MM.1S (cell line): ENCODE data around the gene PRKCZ.

Source experiments
- CTCF ChIP-seq: fragments of 300-600 bp; sonication (generic); IDR thresholded peaks from 2 replicates; pipeline ENCODE4 v1.5.1; 2016; ENCODE audit warnings: antibody characterized with exemption, low read length, mixed read lengths
- EZH2 ChIP-seq: fragments of 300-600 bp; sonication (generic); optimal IDR thresholded peaks from 2 replicates; pipeline ENCODE3; 2017; ENCODE audit warnings: low read depth, mild to moderate bottlenecking, antibody characterized with exemption, low read length, mixed read lengths
- EZH2phosphoT487 ChIP-seq: fragments of 300-600 bp; sonication (generic); IDR thresholded peaks from 2 replicates; pipeline ENCODE4 v1.6.1; 2018; ENCODE audit warnings: antibody characterized with exemption, low read length

GRCh38 chr1:2132222-2133038, 82.2 kb downstream of the PRKCZ start:
- no peak for TF ChIP-seq CTCF
- TF ChIP-seq EZH2: no peak
- TF ChIP-seq EZH2phosphoT487: no peak
